HG03354 (cell line): ENCODE measurements around the gene SPAG4.
A peak's percentile ranks its signal among the peaks of the same experiment; 100 is the strongest.

Experiments used
- ATAC-seq: cut with Tn5 transposase; IDR thresholded peaks from one replicate; pipeline ENCODE4 v1.9.1; 2021; ENCODE audit warnings: mild to moderate bottlenecking; ENCODE audit not compliant: unreplicated experiment, poor library complexity, severe bottlenecking

Gene SPAG4

GRCh38 chr20:35598899-35599775, 16.5 kb upstream of the SPAG4 start:
- no peak for ATAC-seq

GRCh38 chr20:35599776-35600120, 15.9 kb upstream of the SPAG4 start:
- ATAC-seq: no peak

- ATAC-seq: no peak
These were observed 15.2 kb upstream of the SPAG4 start for GRCh38 chr20:35600176-35600992.

- no peak for ATAC-seq
These were observed 14.3 kb upstream of the SPAG4 start for GRCh38 chr20:35600993-35601973.

- ATAC-seq: no peak
These were observed 13.6 kb upstream of the SPAG4 start for GRCh38 chr20:35601990-35602389.

GRCh38 chr20:35602851-35603495, 12.7 kb upstream of the SPAG4 start:
- no peak for ATAC-seq

- no peak for ATAC-seq
These were observed 11.8 kb upstream of the SPAG4 start for GRCh38 chr20:35603695-35604448.

GRCh38 chr20:35604449-35604747, 11.2 kb upstream of the SPAG4 start:
- no peak for ATAC-seq

- ATAC-seq: no peak
These were observed 9.5 kb upstream of the SPAG4 start for GRCh38 chr20:35606127-35606526.

- no peak for ATAC-seq
These were observed 8.5 kb upstream of the SPAG4 start for GRCh38 chr20:35607003-35607735.

- no peak for ATAC-seq
These were observed 4.7 kb upstream of the SPAG4 start for GRCh38 chr20:35610833-35611427.

GRCh38 chr20:35611482-35611881, 4.1 kb upstream of the SPAG4 start:
- peak; percentile 41 for ATAC-seq

- no peak for ATAC-seq
These were observed 1.1 kb downstream of the SPAG4 start for GRCh38 chr20:35616465-35617396.

GRCh38 chr20:35617397-35618262, 2.0 kb downstream of the SPAG4 start:
- ATAC-seq: peak; percentile 21

- no peak for ATAC-seq
These were observed 2.9 kb downstream of the SPAG4 start for GRCh38 chr20:35618263-35619131.
